Kidney epithelial cell (primary cell): Measurements from ENCODE around the gene GJB1. TPM values are rescaled to one million over a fixed set of nuclear protein-coding genes. Genes with fewer than 3 reads are reported as not detected.

Experiments used
- DNase-seq: peaks from one replicate; pipeline ENCODE4 v3.0.0-alpha.2; 2010; ENCODE audit warnings: low read depth
- H3K27me3 ChIP-seq: 2 replicates; pipeline ENCODE4 v1.6.0; 2011; ENCODE audit warnings: low read length; ENCODE audit not compliant: control insufficient read depth, insufficient read depth
- H3K36me3 ChIP-seq: 2 replicates; pipeline ENCODE4 v1.5.1; 2011; ENCODE audit warnings: low read length; ENCODE audit not compliant: control insufficient read depth, insufficient read depth
- H3K4me3 ChIP-seq: 2 replicates; pipeline ENCODE4 v1.5.1; 2011; ENCODE audit warnings: low read depth, mild to moderate bottlenecking, control low read depth, low read length
- CTCF ChIP-seq: IDR thresholded peaks from 2 replicates; pipeline ENCODE4 v1.5.1; 2011; ENCODE audit warnings: mild to moderate bottlenecking, moderate library complexity, low read length, control low read depth, inconsistent platforms; ENCODE audit not compliant: insufficient read depth, poor library complexity, severe bottlenecking
- total RNA-seq: library from RNA; depleted of rRNA; stranded (reverse); fragments of >200 nt; gene quantifications from 2 replicates; pipeline ENCODE4 v1.2.3, GENCODE V29; 2015

GJB1 gene
- total RNA-seq, 1 donor from 2014 or later = not detected

GRCh38 chrX:71216485-71216884 is 6.5 kb upstream of the GJB1 start:
- TF ChIP-seq CTCF = no peak
- no peak for DNase-seq
- no peaks in the 10 kb centered on the region for H3K27me3 ChIP-seq
- no peaks in the 10 kb centered on the region for H3K36me3 ChIP-seq
- no peak overlapping the region for H3K4me3 ChIP-seq

GRCh38 chrX:71217298-71217697 is 5.7 kb upstream of the GJB1 start:
- TF ChIP-seq CTCF = no peak

DNA sequence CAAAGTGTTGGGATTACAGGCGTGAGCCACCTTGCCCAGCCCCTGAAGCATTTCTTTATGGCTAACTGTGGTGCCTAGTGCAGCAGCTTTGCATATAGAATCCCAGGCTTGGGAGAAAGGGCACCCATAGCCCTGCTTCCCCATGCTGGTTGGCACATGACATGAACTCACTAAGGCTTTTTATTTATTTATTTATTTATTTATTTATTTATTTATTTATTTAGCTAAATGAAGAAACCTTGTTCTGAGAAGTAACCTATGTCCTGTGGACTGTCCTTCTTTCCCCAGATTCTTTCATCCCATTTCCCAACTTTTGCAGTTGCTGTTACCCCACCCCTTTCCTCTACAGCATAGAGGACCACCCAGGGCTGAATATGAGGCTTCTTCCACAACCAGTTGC is 1.9 kb upstream of the GJB1 start:
- TF ChIP-seq CTCF = no peak
- no peak for DNase-seq
- Histone ChIP-seq H3K36me3 (no peaks in the 10 kb centered on the region), H3K4me3 (no peak overlapping the region), H3K27me3 (no peaks in the 10 kb centered on the region)

More at GRCh38 chrX:71217298-71217697, 5.7 kb upstream of the GJB1 start:
- no peaks in the 10 kb centered on the region for H3K36me3 ChIP-seq
- DNase-seq = no peak
- H3K4me3 ChIP-seq = no peak overlapping the region
- H3K27me3 ChIP-seq = no peaks in the 10 kb centered on the region

GRCh38 chrX:71224098-71224708 is 1.2 kb downstream of the GJB1 start:
- Histone ChIP-seq H3K4me3 (no peak overlapping the region), H3K36me3 (no peaks in the 10 kb centered on the region), H3K27me3 (no peaks in the 10 kb centered on the region)
- no peak for DNase-seq
- no peak for TF ChIP-seq CTCF

- Histone ChIP-seq H3K27me3 (no peaks in the 10 kb centered on the region), H3K4me3 (no peak overlapping the region), H3K36me3 (no peaks in the 10 kb centered on the region)
- TF ChIP-seq CTCF = no peak
- no peak for DNase-seq
These were observed 2.0 kb downstream of the GJB1 start for GRCh38 chrX:71225009-71225408.

DNA sequence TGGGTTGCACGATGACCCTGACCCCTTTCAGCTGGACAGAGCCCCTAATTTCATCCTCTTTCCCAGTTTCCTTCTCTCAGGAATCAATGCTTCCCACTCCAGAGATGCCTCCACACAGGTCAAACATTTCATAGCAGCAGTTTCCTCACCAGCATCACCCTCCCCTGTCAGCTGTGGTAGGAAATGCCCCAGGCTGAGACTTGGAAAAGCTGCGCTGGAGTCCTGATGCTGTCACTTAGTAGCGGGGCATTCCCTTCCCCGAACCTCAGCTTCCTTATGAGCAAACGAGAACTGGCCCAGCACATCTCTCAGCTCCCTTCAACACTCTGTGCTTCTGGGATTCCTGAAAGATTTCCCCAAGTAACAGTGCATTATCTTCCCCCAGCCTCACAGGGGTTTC is 2.7 kb downstream of the GJB1 start:
- no peak for TF ChIP-seq CTCF
- Histone ChIP-seq H3K27me3 (no peaks in the 10 kb centered on the region), H3K4me3 (no peak overlapping the region), H3K36me3 (no peaks in the 10 kb centered on the region)
- DNase-seq = no peak
